K562 (cell line): ENCODE data around the gene DET1. TPM values are rescaled to one million over a fixed set of nuclear protein-coding genes. Genes with fewer than 3 reads are reported as not detected.

Experiments used
- C11orf30 ChIP-seq: fragments of 450-650 bp; IDR thresholded peaks from 2 replicates; pipeline ENCODE4 v1.6.1; 2016; ENCODE audit warnings: low read depth, mild to moderate bottlenecking
- CHD1 ChIP-seq: fragments of 200-600 bp; sonication (generic); IDR thresholded peaks from one replicate; pipeline ENCODE4 v1.6.1; 2012; ENCODE audit warnings: mild to moderate bottlenecking, moderate library complexity, low read length, inconsistent platforms
- FOSL1 ChIP-seq: fragments of 200-800 bp; sonication (Bioruptor generic); conservative IDR thresholded peaks from 2 replicates; pipeline ENCODE4 v1.6.1; 2016; ENCODE audit warnings: missing genetic modification characterization, missing compliant biosample characterization
- GATAD2A ChIP-seq: fragments of 450-650 bp; IDR thresholded peaks from 2 replicates; pipeline ENCODE4 v1.6.1; 2017
- HCFC1 ChIP-seq: IDR thresholded peaks from 2 replicates; pipeline ENCODE4 v1.6.1; 2012; ENCODE audit warnings: low read depth, low read length, improper control_type of control experiment
- HSF4 ChIP-seq: fragments of 250-450 bp; sonication (Bioruptor Pico); IDR thresholded peaks from 2 replicates; pipeline ENCODE4 v2.1.2; 2022; ENCODE audit warnings: mild to moderate bottlenecking, moderate library complexity, borderline replicate concordance
- MAFG ChIP-seq: fragments of 450-650 bp; conservative IDR thresholded peaks from 2 replicates; pipeline ENCODE4 v1.6.1; 2016; ENCODE audit warnings: missing genetic modification characterization, missing compliant biosample characterization
- NUFIP1 ChIP-seq: fragments of 450-650 bp; IDR thresholded peaks from 2 replicates; pipeline ENCODE4 v1.6.1; 2018; ENCODE audit not compliant: partially characterized antibody
- PHB ChIP-seq: fragments of 250-450 bp; sonication (Bioruptor Pico); IDR thresholded peaks from 2 replicates; pipeline ENCODE4 v1.5.0; 2021
- POLR2B ChIP-seq: fragments of 450-650 bp; IDR thresholded peaks from 2 replicates; pipeline ENCODE4 v1.6.1; 2018; ENCODE audit warnings: low read depth; ENCODE audit not compliant: partially characterized antibody
- RBM25 ChIP-seq: fragments of 200-400 bp; formaldehyde crosslinking; IDR thresholded peaks from 2 replicates; pipeline ENCODE4 v1.6.1; 2018; ENCODE audit warnings: low read length, low read depth, moderate library complexity; ENCODE audit not compliant: severe bottlenecking
- ZKSCAN1 ChIP-seq: fragments of 150-350 bp; IDR thresholded peaks from 2 replicates; pipeline ENCODE4 v1.6.1; 2016; ENCODE audit warnings: low read depth, low read length
- ZNF175 ChIP-seq: fragments of 200-800 bp; sonication (Bioruptor generic); IDR thresholded peaks from 2 replicates; pipeline ENCODE4 v1.6.1; 2016; ENCODE audit warnings: low read depth, mild to moderate bottlenecking, missing genetic modification characterization, missing compliant biosample characterization
- ZNF224 ChIP-seq: sonication (generic); formaldehyde crosslinking; IDR thresholded peaks from 2 replicates; pipeline ENCODE4 v1.8.0; 2022; ENCODE audit warnings: mild to moderate bottlenecking, missing genetic modification reagents
- polyA plus RNA-seq, 8 experiments: library from polyadenylated mRNA; depleted of rRNA in 4 of 8; stranded (reverse) in 5 of 8; unstranded in 3 of 8; fragments of >200 nt; fragmentation: Nextera tagmentation in 2 of 8; fragmentation: Illumina TruSeq in 1 of 8; extraction: Ambion mirVana in 2 of 8; extraction: Trizol in 1 of 8; gene quantifications; 2 replicates each; pipeline versions ENCODE4 v1.2.1 to v1.2.3, GENCODE V29; 2011 to 2014; ENCODE audit warnings: inconsistent platforms in 1 of 8, missing spikeins in 1 of 8
- total RNA-seq, 7 experiments: library from RNA; depleted of rRNA in 6 of 7; stranded (reverse); fragments of >200 nt in 6 of 7; fragmentation: Illumina TruSeq in 2 of 7; extraction: Trizol in 2 of 7; gene quantifications; 2 replicates each; pipeline versions ENCODE4 v1.2.1 to v1.2.3, GENCODE V29; 2011 to 2021; ENCODE audit warnings: low replicate concordance in 1 of 7
- TF ChIP-seq, protein P1 (sequence below): fragments of 250-450 bp; sonication (Bioruptor Pico); IDR thresholded peaks from 2 replicates; pipeline ENCODE4 v1.5.0; 2021
- TF ChIP-seq, protein P2 (sequence below), 2 experiments: fragments of 450-650 bp; IDR thresholded peaks; 2 replicates each; pipeline ENCODE4 v1.6.1; 2016
- TF ChIP-seq, protein P3 (sequence below), 2 experiments: fragments of 450-650 bp; IDR thresholded peaks; 2 replicates each; pipeline ENCODE4 v1.6.1; 2016; ENCODE audit warnings: mild to moderate bottlenecking in 2 of 2, borderline replicate concordance in 1 of 2, low read depth in 1 of 2, moderate library complexity in 1 of 2

DET1 gene
- total and polyA plus RNA-seq, 9 of the 15 experiments (the other 6 are each of a cell fraction or from before 2014, with no cell fraction given): 4.2 to 8.1 (median 6.0) TPM

DNA sequence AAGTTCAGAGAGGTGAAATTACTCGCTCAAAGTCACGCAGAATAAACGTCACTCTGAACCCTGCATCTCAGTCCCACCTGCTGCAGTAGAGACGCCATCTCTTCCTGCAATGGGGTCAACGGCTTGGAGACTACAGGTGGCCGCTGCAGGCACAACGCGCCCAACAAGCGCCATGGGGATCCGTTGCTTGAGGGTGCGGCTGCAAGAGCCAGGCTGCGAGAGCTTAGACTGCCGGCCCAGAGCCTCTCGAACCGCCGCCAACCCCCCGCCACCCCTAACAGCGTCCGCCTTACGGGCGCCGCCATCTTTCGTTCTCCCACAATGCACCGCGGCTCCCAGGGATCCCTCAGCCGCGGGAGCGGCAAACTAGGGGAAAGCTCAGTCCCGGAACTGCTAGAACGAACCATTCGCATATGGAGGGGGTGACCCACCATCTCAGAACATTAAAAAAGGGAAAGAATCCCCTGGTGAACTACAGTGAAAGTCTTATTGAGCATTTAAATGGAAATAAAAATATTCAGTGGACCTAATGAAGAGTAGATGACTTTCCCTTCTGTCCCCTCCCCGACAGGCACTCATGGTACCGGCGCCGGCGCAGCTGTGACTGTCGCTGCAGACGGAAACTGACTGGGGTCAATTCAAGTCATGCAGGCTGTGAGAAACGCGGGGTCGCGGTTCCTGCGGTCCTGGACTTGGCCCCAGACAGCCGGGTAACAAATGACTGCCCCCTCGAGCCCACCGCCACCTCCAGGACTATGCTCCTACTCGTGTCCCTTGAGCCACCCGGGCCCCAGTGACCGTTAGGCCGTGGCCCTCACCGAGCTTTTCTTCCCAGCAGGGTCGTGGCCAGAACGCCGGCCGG is 79.2 kb downstream of the DET1 start, which contains the start of the genes MRPL46 and MRPS11 (continued):
- TF ChIP-seq HSF4 (CRISPR knock-in tag): no peak
- no peak for TF ChIP-seq MAFG
- no peak for TF ChIP-seq RBM25
- TF ChIP-seq ZKSCAN1: no peak
- no peak for TF ChIP-seq ZNF224 (CRISPR knock-in tag)
- TF ChIP-seq ZNF175: no peak
- TF ChIP-seq, protein P1, sequence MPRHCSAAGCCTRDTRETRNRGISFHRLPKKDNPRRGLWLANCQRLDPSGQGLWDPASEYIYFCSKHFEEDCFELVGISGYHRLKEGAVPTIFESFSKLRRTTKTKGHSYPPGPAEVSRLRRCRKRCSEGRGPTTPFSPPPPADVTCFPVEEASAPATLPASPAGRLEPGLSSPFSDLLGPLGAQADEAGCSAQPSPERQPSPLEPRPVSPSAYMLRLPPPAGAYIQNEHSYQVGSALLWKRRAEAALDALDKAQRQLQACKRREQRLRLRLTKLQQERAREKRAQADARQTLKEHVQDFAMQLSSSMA (CRISPR knock-in tag): no peak
- peak; percentile 48 for TF ChIP-seq POLR2B
- peak; percentile 98 for TF ChIP-seq C11orf30
- TF ChIP-seq, protein P2, sequence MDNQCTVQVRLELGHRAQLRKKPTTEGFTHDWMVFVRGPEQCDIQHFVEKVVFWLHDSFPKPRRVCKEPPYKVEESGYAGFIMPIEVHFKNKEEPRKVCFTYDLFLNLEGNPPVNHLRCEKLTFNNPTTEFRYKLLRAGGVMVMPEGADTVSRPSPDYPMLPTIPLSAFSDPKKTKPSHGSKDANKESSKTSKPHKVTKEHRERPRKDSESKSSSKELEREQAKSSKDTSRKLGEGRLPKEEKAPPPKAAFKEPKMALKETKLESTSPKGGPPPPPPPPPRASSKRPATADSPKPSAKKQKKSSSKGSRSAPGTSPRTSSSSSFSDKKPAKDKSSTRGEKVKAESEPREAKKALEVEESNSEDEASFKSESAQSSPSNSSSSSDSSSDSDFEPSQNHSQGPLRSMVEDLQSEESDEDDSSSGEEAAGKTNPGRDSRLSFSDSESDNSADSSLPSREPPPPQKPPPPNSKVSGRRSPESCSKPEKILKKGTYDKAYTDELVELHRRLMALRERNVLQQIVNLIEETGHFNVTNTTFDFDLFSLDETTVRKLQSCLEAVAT (IDR thresholded peaks at IDR 0.05): no peak
- peak; percentile 27; the same call in 1 of the 2 replicates for TF ChIP-seq FOSL1
- TF ChIP-seq CHD1: peak; percentile 20
- TF ChIP-seq HCFC1: peak; percentile 70
- TF ChIP-seq NUFIP1: peak; percentile 73
- TF ChIP-seq PHB (CRISPR knock-in tag): no peak
- TF ChIP-seq GATAD2A: no peak
- TF ChIP-seq, protein P3, sequence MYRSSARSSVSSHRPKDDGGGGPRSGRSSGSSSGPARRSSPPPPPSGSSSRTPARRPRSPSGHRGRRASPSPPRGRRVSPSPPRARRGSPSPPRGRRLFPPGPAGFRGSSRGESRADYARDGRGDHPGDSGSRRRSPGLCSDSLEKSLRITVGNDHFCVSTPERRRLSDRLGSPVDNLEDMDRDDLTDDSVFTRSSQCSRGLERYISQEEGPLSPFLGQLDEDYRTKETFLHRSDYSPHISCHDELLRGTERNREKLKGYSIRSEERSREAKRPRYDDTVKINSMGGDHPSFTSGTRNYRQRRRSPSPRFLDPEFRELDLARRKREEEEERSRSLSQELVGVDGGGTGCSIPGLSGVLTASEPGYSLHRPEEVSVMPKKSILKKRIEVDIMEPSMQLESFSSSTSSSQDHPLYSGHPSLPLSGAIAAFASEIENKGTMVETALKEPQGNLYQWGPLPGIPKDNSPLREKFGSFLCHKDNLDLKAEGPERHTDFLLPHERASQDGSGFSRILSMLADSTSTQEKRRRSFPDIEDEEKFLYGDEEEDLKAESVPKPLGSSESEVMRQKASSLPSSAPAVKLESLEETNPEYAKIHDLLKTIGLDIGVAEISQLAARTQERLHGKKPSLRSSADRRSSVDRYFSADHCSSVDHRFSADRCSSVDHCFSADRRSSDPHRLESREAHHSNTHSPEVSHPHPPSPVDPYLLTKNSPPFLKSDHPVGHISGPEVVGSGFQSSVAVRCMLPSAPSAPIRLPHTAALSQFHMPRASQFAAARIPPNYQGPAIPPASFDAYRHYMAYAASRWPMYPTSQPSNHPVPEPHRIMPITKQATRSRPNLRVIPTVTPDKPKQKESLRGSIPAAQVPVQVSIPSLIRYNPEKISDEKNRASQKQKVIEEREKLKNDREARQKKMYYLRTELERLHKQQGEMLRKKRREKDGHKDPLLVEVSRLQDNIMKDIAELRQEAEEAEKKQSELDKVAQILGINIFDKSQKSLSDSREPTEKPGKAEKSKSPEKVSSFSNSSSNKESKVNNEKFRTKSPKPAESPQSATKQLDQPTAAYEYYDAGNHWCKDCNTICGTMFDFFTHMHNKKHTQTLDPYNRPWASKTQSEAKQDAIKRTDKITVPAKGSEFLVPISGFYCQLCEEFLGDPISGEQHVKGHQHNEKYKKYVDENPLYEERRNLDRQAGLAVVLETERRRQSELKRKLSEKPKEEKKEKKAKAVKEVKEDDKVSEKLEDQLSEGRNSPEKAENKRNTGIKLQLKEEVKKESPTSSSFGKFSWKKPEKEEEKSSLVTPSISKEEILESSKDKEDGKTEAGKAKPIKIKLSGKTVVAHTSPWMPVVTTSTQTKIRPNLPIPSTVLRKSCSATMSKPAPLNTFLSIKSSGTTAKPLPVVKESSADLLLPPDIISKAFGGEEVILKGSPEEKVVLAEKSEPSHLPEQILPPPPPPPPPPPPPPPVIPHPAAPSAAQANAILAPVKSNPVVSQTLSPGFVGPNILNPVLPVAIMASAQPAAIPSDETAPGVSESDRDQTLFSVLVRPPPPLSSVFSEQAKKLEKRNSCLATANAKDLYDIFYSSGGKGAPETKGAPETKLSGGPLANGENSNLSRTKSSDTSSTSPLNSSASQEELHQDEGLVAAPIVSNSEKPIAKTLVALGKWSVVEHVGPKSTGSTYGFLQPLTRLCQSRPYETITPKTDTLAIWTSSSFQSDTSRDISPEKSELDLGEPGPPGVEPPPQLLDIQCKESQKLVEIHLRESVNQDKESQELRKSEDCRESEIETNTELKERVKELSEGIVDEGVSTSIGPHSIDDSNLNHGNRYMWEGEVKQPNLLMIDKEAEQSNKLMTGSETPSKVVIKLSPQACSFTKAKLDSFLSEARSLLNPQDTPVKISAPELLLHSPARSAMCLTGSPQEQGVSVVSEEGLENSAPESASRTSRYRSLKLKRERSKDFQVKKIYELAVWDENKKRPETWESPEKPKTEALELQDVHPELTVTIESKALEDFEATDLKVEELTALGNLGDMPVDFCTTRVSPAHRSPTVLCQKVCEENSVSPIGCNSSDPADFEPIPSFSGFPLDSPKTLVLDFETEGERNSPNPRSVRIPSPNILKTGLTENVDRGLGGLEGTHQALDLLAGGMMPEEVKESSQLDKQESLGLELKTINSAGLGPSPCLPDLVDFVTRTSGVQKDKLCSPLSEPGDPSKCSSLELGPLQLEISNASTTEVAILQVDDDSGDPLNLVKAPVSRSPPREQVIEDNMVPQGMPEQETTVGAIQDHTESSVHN (IDR thresholded peaks at IDR 0.05; ENCODE audit: borderline replicate concordance in 1 of 2, low read depth in 1 of 2): no peak
